ENCODE results near the gene RCOR2. TPM values are rescaled to one million over a fixed set of nuclear protein-coding genes. Genes with fewer than 3 reads are reported as not detected.

Gene RCOR2
- total RNA-seq, 1 donor from 2014 or later, result 39.7 TPM

DNA sequence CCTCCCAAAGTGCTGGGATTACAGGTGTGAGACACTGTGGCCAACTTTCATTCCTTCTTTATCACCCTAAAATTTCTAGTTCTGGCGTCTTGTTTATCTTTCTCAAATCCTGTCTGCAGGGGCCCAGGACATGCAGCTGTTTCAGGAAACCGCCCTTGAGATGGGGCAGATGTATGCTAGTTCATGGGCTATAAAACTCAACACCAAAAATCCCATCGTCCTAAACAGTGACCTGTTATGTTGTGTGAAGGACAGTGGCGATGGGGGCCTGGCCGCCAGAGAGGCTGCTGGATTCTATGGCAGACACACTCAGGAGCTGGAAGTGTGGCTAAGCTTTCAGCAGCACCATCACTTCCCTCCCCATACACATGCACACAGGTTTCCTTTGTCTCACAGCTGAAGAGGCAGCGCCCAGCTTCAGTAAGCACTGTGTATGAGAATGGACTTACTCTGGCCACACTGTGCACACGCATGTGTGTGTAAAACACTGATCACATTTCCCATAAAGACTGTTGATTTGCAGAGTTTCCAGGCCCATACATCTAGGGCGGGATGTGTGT is 41.4 kb downstream of the RCOR2 start:
- Mint-ChIP-seq H3K36me3 (ENCODE audit: insufficient read depth) (no peaks in the 10 kb centered on the region), H3K4me3 (ENCODE audit: low read depth) (no peak overlapping the region), H3K4me1 (ENCODE audit: low read depth) (peaks cover 34% of the 10 kb centered on the region), H3K27me3 (no peaks in the 10 kb centered on the region), H3K27ac (no peak overlapping the region), H3K9me3 (ENCODE audit: low read depth) (no peaks in the 10 kb centered on the region)
- no peak for DNase-seq (ENCODE audit: low spot score, unreplicated experiment)
- TF ChIP-seq, protein P1, sequence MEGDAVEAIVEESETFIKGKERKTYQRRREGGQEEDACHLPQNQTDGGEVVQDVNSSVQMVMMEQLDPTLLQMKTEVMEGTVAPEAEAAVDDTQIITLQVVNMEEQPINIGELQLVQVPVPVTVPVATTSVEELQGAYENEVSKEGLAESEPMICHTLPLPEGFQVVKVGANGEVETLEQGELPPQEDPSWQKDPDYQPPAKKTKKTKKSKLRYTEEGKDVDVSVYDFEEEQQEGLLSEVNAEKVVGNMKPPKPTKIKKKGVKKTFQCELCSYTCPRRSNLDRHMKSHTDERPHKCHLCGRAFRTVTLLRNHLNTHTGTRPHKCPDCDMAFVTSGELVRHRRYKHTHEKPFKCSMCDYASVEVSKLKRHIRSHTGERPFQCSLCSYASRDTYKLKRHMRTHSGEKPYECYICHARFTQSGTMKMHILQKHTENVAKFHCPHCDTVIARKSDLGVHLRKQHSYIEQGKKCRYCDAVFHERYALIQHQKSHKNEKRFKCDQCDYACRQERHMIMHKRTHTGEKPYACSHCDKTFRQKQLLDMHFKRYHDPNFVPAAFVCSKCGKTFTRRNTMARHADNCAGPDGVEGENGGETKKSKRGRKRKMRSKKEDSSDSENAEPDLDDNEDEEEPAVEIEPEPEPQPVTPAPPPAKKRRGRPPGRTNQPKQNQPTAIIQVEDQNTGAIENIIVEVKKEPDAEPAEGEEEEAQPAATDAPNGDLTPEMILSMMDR (IDR thresholded peaks at IDR 0.05; ENCODE audit: unreplicated experiment), result no peak

DNA sequence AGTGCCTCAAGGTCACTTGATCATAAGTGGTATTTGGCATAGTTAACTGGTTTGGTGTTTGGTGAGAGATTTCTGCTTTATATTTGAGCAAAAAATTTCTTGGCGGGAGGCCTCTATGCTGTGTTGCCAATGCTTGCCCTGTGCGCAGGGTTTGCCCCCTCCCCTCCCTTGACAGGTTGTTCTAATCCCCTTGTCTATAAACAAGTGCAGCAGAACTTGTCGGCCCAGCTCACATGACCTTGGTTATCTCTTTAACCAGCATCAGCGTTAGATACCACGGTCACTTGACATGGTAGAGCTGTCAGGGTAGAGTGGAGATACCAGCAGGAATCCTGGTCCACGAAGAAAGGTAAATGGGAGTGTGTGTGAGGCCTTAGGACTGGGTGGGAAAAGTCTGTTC is 42.5 kb downstream of the RCOR2 start:
- Mint-ChIP-seq H3K27ac (peak overlapping the region; percentile 26), H3K36me3 (ENCODE audit: insufficient read depth) (no peaks in the 10 kb centered on the region), H3K27me3 (no peaks in the 10 kb centered on the region), H3K4me3 (ENCODE audit: low read depth) (no peak overlapping the region), H3K9me3 (ENCODE audit: low read depth) (no peaks in the 10 kb centered on the region), H3K4me1 (ENCODE audit: low read depth) (peaks cover 29% of the 10 kb centered on the region)
- no peak for DNase-seq (ENCODE audit: low spot score, unreplicated experiment)
- TF ChIP-seq, protein P1 (IDR thresholded peaks at IDR 0.05; ENCODE audit: unreplicated experiment), result no peak

- no peak for DNase-seq (ENCODE audit: low spot score, unreplicated experiment)
- Mint-ChIP-seq H3K27me3 (no peaks in the 10 kb centered on the region), H3K36me3 (ENCODE audit: insufficient read depth) (no peaks in the 10 kb centered on the region), H3K4me1 (ENCODE audit: low read depth) (peaks cover 31% of the 10 kb centered on the region), H3K4me3 (ENCODE audit: low read depth) (no peak overlapping the region), H3K9me3 (ENCODE audit: low read depth) (no peaks in the 10 kb centered on the region), H3K27ac (no peak overlapping the region)
- TF ChIP-seq, protein P1 (IDR thresholded peaks at IDR 0.05; ENCODE audit: unreplicated experiment), result no peak
These were observed 43.7 kb downstream of the RCOR2 start for GRCh38 chr11:63873311-63873710.

GRCh38 chr11:63872800-63873197 is 44.2 kb downstream of the RCOR2 start:
- H3K9me3 Mint-ChIP-seq (ENCODE audit: low read depth), result no peaks in the 10 kb centered on the region
- peak overlapping the region; percentile 79 for H3K27ac Mint-ChIP-seq
- H3K27me3 Mint-ChIP-seq, result no peaks in the 10 kb centered on the region
- H3K4me3 Mint-ChIP-seq (ENCODE audit: low read depth), result no peak overlapping the region
- peaks cover 28% of the 10 kb centered on the region for H3K4me1 Mint-ChIP-seq (ENCODE audit: low read depth)
- H3K36me3 Mint-ChIP-seq (ENCODE audit: insufficient read depth), result no peaks in the 10 kb centered on the region
- DNase-seq (ENCODE audit: low spot score, unreplicated experiment), result no peak
- TF ChIP-seq, protein P1 (IDR thresholded peaks at IDR 0.05; ENCODE audit: unreplicated experiment), result no peak

DNA sequence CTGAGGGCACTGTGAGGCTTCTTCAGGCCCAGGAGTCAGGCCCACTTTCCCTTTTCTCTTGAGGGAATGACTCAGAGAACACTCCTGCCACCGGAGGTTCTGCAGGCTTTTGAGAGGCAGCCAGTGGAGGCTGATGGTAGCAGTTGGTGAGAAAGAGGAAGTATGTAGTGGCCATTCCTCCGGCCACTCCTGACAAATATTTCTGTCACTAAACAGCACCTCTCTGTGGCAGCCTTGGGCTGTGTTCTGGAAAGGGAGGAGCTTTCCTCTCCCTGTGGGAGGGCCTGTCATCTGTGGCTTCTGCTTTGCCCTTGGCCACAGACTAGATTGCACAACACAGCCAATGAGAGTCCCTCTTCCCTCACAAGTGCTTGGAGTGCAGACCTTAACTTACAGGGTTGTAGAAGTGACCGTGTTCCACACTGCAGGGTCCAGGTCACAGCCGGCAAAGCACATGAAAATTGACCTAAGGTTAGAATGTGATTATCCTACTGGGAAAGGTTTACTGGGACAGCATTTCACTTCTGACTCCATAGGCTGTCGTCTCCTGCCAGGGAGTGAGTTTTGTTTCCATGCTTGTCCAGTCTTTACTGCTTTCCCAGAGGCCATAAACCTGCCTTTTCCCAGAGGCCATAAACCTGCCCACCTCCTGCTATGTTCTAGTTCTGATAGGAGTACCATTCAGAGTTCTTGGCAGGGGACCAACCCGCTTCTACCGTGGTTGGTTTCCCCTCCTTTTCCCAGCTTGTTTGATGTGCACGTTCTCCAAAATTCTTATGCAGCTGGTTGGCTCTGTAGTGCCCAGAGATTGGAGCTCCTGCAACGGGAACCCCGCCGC is 44.8 kb downstream of the RCOR2 start:
- Mint-ChIP-seq H3K9me3 (ENCODE audit: low read depth) (no peaks in the 10 kb centered on the region), H3K4me3 (ENCODE audit: low read depth) (no peak overlapping the region), H3K27ac (peak overlapping the region; percentile 79), H3K36me3 (ENCODE audit: insufficient read depth) (no peaks in the 10 kb centered on the region), H3K27me3 (no peaks in the 10 kb centered on the region), H3K4me1 (ENCODE audit: low read depth) (peaks cover 27% of the 10 kb centered on the region)
- TF ChIP-seq, protein P1 (IDR thresholded peaks at IDR 0.05; ENCODE audit: unreplicated experiment), result peak; percentile 37
- DNase-seq (ENCODE audit: low spot score, unreplicated experiment), result peak; percentile 13
